Measurements from ENCODE around the gene CAPN9.

DNA sequence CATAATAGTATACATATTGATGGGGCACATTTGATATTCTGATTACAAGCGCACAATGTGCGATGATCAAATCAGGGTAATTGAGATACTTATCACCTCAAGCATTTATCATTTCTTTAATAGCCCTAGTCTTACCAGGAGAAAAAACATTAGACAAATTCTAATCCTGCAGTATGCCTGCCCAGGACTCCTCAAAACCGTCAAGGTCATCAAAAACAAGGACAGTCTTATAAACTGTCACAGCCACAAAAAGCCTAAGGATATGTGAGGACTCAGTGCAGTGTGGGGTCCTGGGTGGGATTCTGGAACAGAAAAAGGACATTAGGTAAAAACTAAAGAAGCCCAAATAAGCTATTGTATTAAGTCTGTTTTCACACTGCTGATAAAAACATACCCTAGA, 19.1 kb downstream of the CAPN9 start:
- TF ChIP-seq POLR2A (IDR thresholded peaks at IDR 0.05), result no peak
- TF ChIP-seq CTCF (IDR thresholded peaks at IDR 0.05), result no peak
